Measurements from ENCODE around the gene RAD9A. TPM values are rescaled to one million over a fixed set of nuclear protein-coding genes. Genes with fewer than 3 reads are reported as not detected.

The RAD9A gene
- total RNA-seq, 1 experiment from 2014 or later: 55.1 TPM

GRCh38 chr11:67354075-67355022 is 37.4 kb upstream of the RAD9A start:
- Mint-ChIP-seq H3K27me3 (ENCODE audit: insufficient read depth, unreplicated experiment) (no peaks in the 10 kb centered on the region), H3K4me1 (ENCODE audit: low read depth, unreplicated experiment) (peaks cover 18% of the 10 kb centered on the region), H3K36me3 (ENCODE audit: insufficient read depth, unreplicated experiment) (peaks cover 16% of the 10 kb centered on the region), H3K4me3 (ENCODE audit: unreplicated experiment) (peak overlapping the region; percentile 83), H3K9me3 (ENCODE audit: unreplicated experiment) (no peaks in the 10 kb centered on the region), H3K27ac (ENCODE audit: unreplicated experiment) (peak overlapping the region; percentile 81)
- peak; percentile 21 to 24 for TF ChIP-seq CTCF (IDR thresholded peaks at IDR 0.05; ENCODE audit: insufficient read depth in 1 of 2, low read depth in 1 of 2, low read length in 1 of 2, severe bottlenecking in 1 of 2, unreplicated experiment in 1 of 2)
- Histone ChIP-seq H3K4me1 (peaks cover 45% of the 10 kb centered on the region), H3K27me3 (replicated peaks; ENCODE audit: control insufficient read depth, insufficient read depth, low read length) (no peaks in the 10 kb centered on the region), H3K9me3 (no peaks in the 10 kb centered on the region), H3K4me3 (ENCODE audit: low read depth, low read length) (peak overlapping the region; percentile 50), H3K36me3 (ENCODE audit: control insufficient read depth, insufficient read depth, low read length) (no peaks in the 10 kb centered on the region)
- TSS peak; percentile 96 for BruUV-seq (replicated peaks)
- intact Hi-C loops (cut with micrococcal nuclease; ENCODE audit: unreplicated experiment): loop anchor here (1.0 to 5.0 kb wide), 2 partner anchors 8 to 228 kb away; partner anchors contain the start of gene GSTP1
- CTCF ChIA-PET: interaction anchor here (0.6 to 17.9 kb wide), 8 partner anchors 8 to 259 kb away, joined by 3 to 775 read pairs (median 14); partner anchors contain the start of genes CLCF1, PPP1CA and RAD9A
- peak; percentile 91 to 97 for DNase-seq
- POLR2A ChIA-PET: interaction anchor here (1.0 to 2.7 kb wide), 7 partner anchors 19 to 82 kb away, joined by 3 to 31 read pairs (median 5); partner anchors contain the start of genes CLCF1, PPP1CA and RAD9A

GRCh38 chr11:67355023-67355793 is 36.6 kb upstream of the RAD9A start:
- POLR2A ChIA-PET: interaction anchor here (0.9 to 1.7 kb wide), 3 partner anchors 19 to 113 kb away, joined by 3 to 8 read pairs (median 8); partner anchors contain the start of genes CLCF1 and PPP1CA
- CTCF ChIA-PET: interaction anchor here (0.7 to 17.9 kb wide), 7 partner anchors 10 to 238 kb away, joined by 3 to 775 read pairs (median 14); partner anchors contain the start of genes CLCF1, PPP1CA and RAD9A
- no peak for TF ChIP-seq CTCF (IDR thresholded peaks at IDR 0.05; ENCODE audit: insufficient read depth in 1 of 2, low read depth in 1 of 2, low read length in 1 of 2, severe bottlenecking in 1 of 2, unreplicated experiment in 1 of 2)
- Mint-ChIP-seq H3K9me3 (ENCODE audit: unreplicated experiment) (no peaks in the 10 kb centered on the region), H3K27me3 (ENCODE audit: insufficient read depth, unreplicated experiment) (no peaks in the 10 kb centered on the region), H3K27ac (ENCODE audit: unreplicated experiment) (peak overlapping the region; percentile 81), H3K4me1 (ENCODE audit: low read depth, unreplicated experiment) (peaks cover 14% of the 10 kb centered on the region), H3K36me3 (ENCODE audit: insufficient read depth, unreplicated experiment) (peaks cover 16% of the 10 kb centered on the region), H3K4me3 (ENCODE audit: unreplicated experiment) (peak overlapping the region; percentile 83)
- Histone ChIP-seq H3K4me3 (ENCODE audit: low read depth, low read length) (0 out of 2 replicates have a peak overlapping the region, but pooled peaks have one; percentile 5), H3K36me3 (ENCODE audit: control insufficient read depth, insufficient read depth, low read length) (no peaks in the 10 kb centered on the region), H3K27me3 (replicated peaks; ENCODE audit: control insufficient read depth, insufficient read depth, low read length) (no peaks in the 10 kb centered on the region), H3K4me1 (peaks cover 45% of the 10 kb centered on the region), H3K9me3 (no peaks in the 10 kb centered on the region)
- no TSS peak for BruUV-seq (replicated peaks)
- intact Hi-C loops (cut with micrococcal nuclease; ENCODE audit: unreplicated experiment): no loop called here
- DNase-seq: peak in 1 of 2 experiments; percentile 46

Measured in Caco-2 (cell line).